IMR-90 (cell line): ENCODE measurements around the gene ARL8B. TPM values are rescaled to one million over a fixed set of nuclear protein-coding genes. Genes with fewer than 3 reads are reported as not detected.

ENCODE experiments used
- ATAC-seq: fragments of 200-7000 bp; cut with Tn5 transposase; 2 replicates; pipeline ENCODE4 v1.9.1; 2020; ENCODE audit warnings: low read depth, mild to moderate bottlenecking, moderate library complexity
- BruUV-seq: library from RNA; stranded (reverse); fragments of 400-500 nt; replicated peaks from 2 replicates; lab custom pipeline; 2021; lab: Mats Ljungman, UMichigan
- CTCF ChIA-PET: fragments of 300-600 bp; formaldehyde crosslinking; extraction: SDS; loops from one replicate; lab custom pipeline; 2021; ENCODE audit warnings: antibody characterized with exemption; lab: Yijun Ruan, JAX
- POLR2A ChIA-PET: fragments of 300-600 bp; sonication (Branson Sonifier 250); formaldehyde crosslinking; loops from one replicate; lab custom pipeline; 2022; ENCODE audit warnings: antibody characterized with exemption; ENCODE audit not compliant: unreplicated experiment; lab: Charles Lee
- DNase-seq: peaks from one replicate; pipeline ENCODE4 v3.0.0; 2013
- H2AFZ ChIP-seq: replicated peaks from 2 replicates; pipeline ENCODE3; 2013; ENCODE audit warnings: low read length, mild to moderate bottlenecking; ENCODE audit not compliant: poor library complexity
- H2AK5ac ChIP-seq: 2 replicates; pipeline ENCODE4 v1.6.1; 2013; ENCODE audit warnings: low read depth, low read length, inconsistent platforms
- H2AK9ac ChIP-seq: replicated peaks from 2 replicates; pipeline ENCODE3; 2013; ENCODE audit warnings: mild to moderate bottlenecking, low read depth, low read length, moderate library complexity; ENCODE audit not compliant: poor library complexity
- H2BK120ac ChIP-seq: 2 replicates; pipeline ENCODE4 v1.6.1; 2013; ENCODE audit warnings: low read depth, low read length, inconsistent platforms
- H2BK15ac ChIP-seq: 3 replicates; pipeline ENCODE4 v1.6.1; 2013; ENCODE audit warnings: low read depth, low read length, inconsistent platforms
- H2BK20ac ChIP-seq: 2 replicates; pipeline ENCODE4 v1.6.1; 2013; ENCODE audit warnings: low read depth, mild to moderate bottlenecking, inconsistent platforms, low read length, moderate library complexity
- H2BK5ac ChIP-seq: 2 replicates; pipeline ENCODE4 v1.6.1; 2013; ENCODE audit warnings: mild to moderate bottlenecking, low read depth, low read length, inconsistent platforms; ENCODE audit not compliant: poor library complexity, severe bottlenecking
- H3K14ac ChIP-seq: replicated peaks from 2 replicates; pipeline ENCODE4 v1.6.1; 2013; ENCODE audit warnings: low read depth, low read length, inconsistent platforms
- H3K18ac ChIP-seq: 2 replicates; pipeline ENCODE4 v1.6.1; 2013; ENCODE audit warnings: low read depth, low read length, control low read depth
- H3K23ac ChIP-seq: 2 replicates; pipeline ENCODE4 v1.6.1; 2013; ENCODE audit warnings: low read depth, low read length, inconsistent platforms
- H3K27ac ChIP-seq: 2 replicates; pipeline ENCODE4 v1.5.1; 2013; ENCODE audit warnings: mild to moderate bottlenecking, control low read depth, low read length; ENCODE audit not compliant: insufficient read depth
- H3K27me3 ChIP-seq: 2 replicates; pipeline ENCODE4 v1.6.1; 2013; ENCODE audit warnings: low read length; ENCODE audit not compliant: control insufficient read depth, insufficient read depth
- H3K36me3 ChIP-seq: 2 replicates; pipeline ENCODE4 v1.6.1; 2013; ENCODE audit warnings: low read length, mixed read lengths; ENCODE audit not compliant: control insufficient read depth, insufficient read depth
- H3K4ac ChIP-seq: 2 replicates; pipeline ENCODE4 v1.6.1; 2013; ENCODE audit warnings: low read depth, low read length, inconsistent platforms
- H3K4me1 ChIP-seq: 2 replicates; pipeline ENCODE4 v1.6.1; 2013; ENCODE audit warnings: low read length, mixed read lengths; ENCODE audit not compliant: control insufficient read depth, insufficient read depth
- H3K4me2 ChIP-seq: 2 replicates; pipeline ENCODE4 v1.6.1; 2013; ENCODE audit warnings: low read depth, mild to moderate bottlenecking, control low read depth, low read length, moderate library complexity
- H3K4me3 ChIP-seq: 2 replicates; pipeline ENCODE4 v1.5.1; 2013; ENCODE audit warnings: low read depth, mild to moderate bottlenecking, control low read depth, low read length, moderate library complexity; ENCODE audit not compliant: insufficient read depth
- H3K56ac ChIP-seq: 2 replicates; pipeline ENCODE4 v1.6.1; 2013; ENCODE audit warnings: low read length, inconsistent platforms; ENCODE audit not compliant: insufficient read depth; ENCODE audit errors: extremely low read depth
- H3K79me1 ChIP-seq, 2 experiments: 2 replicates each; pipeline ENCODE4 v1.6.1; 2013; ENCODE audit warnings: low read length in 2 of 2, inconsistent platforms in 1 of 2, low read depth in 1 of 2
- H3K9ac ChIP-seq: 2 replicates; pipeline ENCODE4 v1.6.1; 2013; ENCODE audit warnings: low read depth, low read length, control low read depth
- H3K9me1 ChIP-seq: 2 replicates; pipeline ENCODE4 v1.6.1; 2013; ENCODE audit warnings: low read length, inconsistent platforms; ENCODE audit not compliant: insufficient read depth
- H3K9me3 ChIP-seq: 2 replicates; pipeline ENCODE4 v1.6.1; 2013; ENCODE audit warnings: low read length; ENCODE audit not compliant: control insufficient read depth, insufficient read depth
- H4K20me1 ChIP-seq: 2 replicates; pipeline ENCODE4 v1.6.1; 2013; ENCODE audit warnings: low read length, inconsistent platforms; ENCODE audit not compliant: insufficient read depth
- H4K5ac ChIP-seq: 2 replicates; pipeline ENCODE4 v1.6.1; 2013; ENCODE audit warnings: mild to moderate bottlenecking, low read depth, low read length, control low read depth
- H4K8ac ChIP-seq, 2 experiments: 2 replicates each; pipeline ENCODE4 v1.6.1; 2013; ENCODE audit warnings: low read depth in 2 of 2, low read length in 2 of 2, control low read depth in 1 of 2, inconsistent platforms in 1 of 2
- H4K91ac ChIP-seq: 2 replicates; pipeline ENCODE4 v1.6.1; 2013; ENCODE audit warnings: low read depth, low read length, inconsistent platforms; ENCODE audit not compliant: insufficient read depth
- CEBPB ChIP-seq: IDR thresholded peaks from 2 replicates; pipeline ENCODE4 v1.6.1; 2012; ENCODE audit warnings: low read depth, low read length, improper control_type of control experiment
- CHD1 ChIP-seq: IDR thresholded peaks from 2 replicates; pipeline ENCODE4 v1.6.1; 2012; ENCODE audit warnings: low read depth, low read length, improper control_type of control experiment
- CTCF ChIP-seq: conservative IDR thresholded peaks from 2 replicates; pipeline ENCODE4 v1.5.1; 2012; ENCODE audit warnings: mild to moderate bottlenecking, low read depth, low read length, improper control_type of control experiment
- ELK1 ChIP-seq: fragments of 150-350 bp; IDR thresholded peaks from 2 replicates; pipeline ENCODE4 v1.6.1; 2016; ENCODE audit warnings: low read depth, mild to moderate bottlenecking, low read length, moderate library complexity, borderline replicate concordance
- FOS ChIP-seq: fragments of 150-350 bp; IDR thresholded peaks from 2 replicates; pipeline ENCODE4 v1.6.1; 2016; ENCODE audit warnings: low read depth, low read length
- MAZ ChIP-seq: IDR thresholded peaks from 2 replicates; pipeline ENCODE4 v1.6.1; 2012; ENCODE audit warnings: low read depth, mild to moderate bottlenecking, low read length, improper control_type of control experiment, moderate library complexity, borderline replicate concordance
- NFE2L2 ChIP-seq: fragments of 150-350 bp; IDR thresholded peaks from 2 replicates; pipeline ENCODE4 v1.6.1; 2016; ENCODE audit warnings: low read depth, mild to moderate bottlenecking, low read length
- RCOR1 ChIP-seq: IDR thresholded peaks from 2 replicates; pipeline ENCODE4 v1.6.1; 2012; ENCODE audit warnings: mild to moderate bottlenecking, low read length, improper control_type of control experiment; ENCODE audit not compliant: insufficient replicate concordance
- RFX5 ChIP-seq: IDR thresholded peaks from 2 replicates; pipeline ENCODE4 v1.8.0; 2012; ENCODE audit warnings: low read depth, mild to moderate bottlenecking, low read length, moderate library complexity
- SMC3 ChIP-seq: fragments of 150-350 bp; IDR thresholded peaks from 2 replicates; pipeline ENCODE4 v1.6.1; 2016; ENCODE audit warnings: low read depth, mild to moderate bottlenecking, antibody characterized with exemption, low read length, moderate library complexity
- WGBS, 2 experiments: methylation state at CpG; one replicate each; pipeline versions ENCODE4 v1.1.5 to v1.1.7; 2013; ENCODE audit warnings: missing lambda C conversion rate in 2 of 2; ENCODE audit not compliant: insufficient read length in 1 of 2; ENCODE audit errors: extremely low coverage in 2 of 2; 5-methylcytosine and 5-hydroxymethylcytosine counted together
- dilution Hi-C: fragments of 300-500 bp; cut with HindIII; formaldehyde crosslinking; loops from one replicate; pipeline ENCODE4 v1.14.3; 2018; ENCODE audit warnings: low sequenced_read_pairs; ENCODE audit not compliant: unreplicated experiment
- in situ Hi-C: fragments of 300-500 bp; cut with MboI; formaldehyde crosslinking; loops from 3 replicates; pipeline ENCODE4 v1.14.3; 2019; ENCODE audit warnings: low sequenced_read_pairs, inconsistent platforms, mixed read lengths
- intact Hi-C: fragments of 100-400 bp; cut with micrococcal nuclease; formaldehyde crosslinking; loops from 2 replicates; pipeline ENCODE4 v1.10.0; 2022
- polyA plus RNA-seq, 3 experiments: library from polyadenylated mRNA; depleted of rRNA; stranded (reverse); fragments of >200 nt; gene quantifications; 2 replicates each; pipeline ENCODE4 v1.2.3, GENCODE V29; 2012; ENCODE audit warnings: low replicate concordance in 1 of 3
- total RNA-seq: library from RNA; depleted of rRNA; stranded (reverse); fragments of >200 nt; gene quantifications from 2 replicates; pipeline ENCODE4 v1.2.3, GENCODE V29; 2012

The ARL8B gene
- total and polyA plus RNA-seq, 2 of the 4 experiments (the other 2 are of a cell fraction): 32.3 to 47.0 TPM

GRCh38 chr3:5218815-5219214 is 96.7 kb downstream of the ARL8B start:
- POLR2A ChIA-PET: no interaction called here
- dilution Hi-C loops (no loop called here), intact Hi-C loops (no loop called here), in situ Hi-C loops (no loop called here)
- no peak overlapping the region for H2BK15ac ChIP-seq
- H3K14ac ChIP-seq: no peak overlapping the region
- H2BK120ac ChIP-seq: no peak overlapping the region
- no peak overlapping the region for H2AFZ ChIP-seq
- no peak overlapping the region for H4K8ac ChIP-seq
- H3K4ac ChIP-seq: no peak overlapping the region
- no peaks in the 10 kb centered on the region; the same call in 1 of the 2 replicates for H3K9me1 ChIP-seq
- peaks cover 34% of the 10 kb centered on the region for H3K36me3 ChIP-seq
- ATAC-seq: no peak
- no peak overlapping the region for H2BK20ac ChIP-seq
- H2AK9ac ChIP-seq: no peak overlapping the region
- H3K9me3 ChIP-seq: no peaks in the 10 kb centered on the region
- no peak overlapping the region for H4K91ac ChIP-seq
- H3K4me3 ChIP-seq: no peak overlapping the region
- no peak for DNase-seq
- H2AK5ac ChIP-seq: no peak overlapping the region
- no CpG with 5 or more reads among the region's 5 CpGs for WGBS, 2 experiments
- H3K79me1 ChIP-seq: peaks cover 0 to 7% of the 10 kb centered on the region in 2 experiments; a peak in 2 of 4 replicates
- CTCF ChIA-PET: no interaction called here
- H3K27ac ChIP-seq: no peak overlapping the region
- no peaks in the 10 kb centered on the region for H3K27me3 ChIP-seq
- no peak overlapping the region for H3K56ac ChIP-seq
- no peak overlapping the region for H3K18ac ChIP-seq
- peaks cover 3% of the 10 kb centered on the region; the same call in 1 of the 2 replicates for H3K4me1 ChIP-seq
- H4K20me1 ChIP-seq: 0 out of 2 replicates have a peak, but pooled peaks cover 4% of the 10 kb centered on the region
- no peak overlapping the region for H2BK5ac ChIP-seq
- no peak overlapping the region for H4K5ac ChIP-seq
- no peak for TF ChIP-seq RCOR1
- TF ChIP-seq CEBPB: no peak
- TF ChIP-seq RFX5: no peak
- no peak for TF ChIP-seq SMC3
- TF ChIP-seq ELK1: no peak
- TF ChIP-seq CHD1: no peak
- TF ChIP-seq CTCF: no peak
- no peak for TF ChIP-seq MAZ
- no peak for TF ChIP-seq FOS
- TF ChIP-seq NFE2L2: no peak
- H3K4me2 ChIP-seq: no peak overlapping the region
- no TSS peak for BruUV-seq
- H3K9ac ChIP-seq: no peak overlapping the region
- H3K23ac ChIP-seq: no peak overlapping the region
